Measurements from ENCODE around the gene ANP32B.
"Not testable (repeated sequence)": the region's sequence is repeated elsewhere in the genome, so short reads cannot be mapped to it uniquely, and the experiment has no call there.

ANP32B gene

DNA sequence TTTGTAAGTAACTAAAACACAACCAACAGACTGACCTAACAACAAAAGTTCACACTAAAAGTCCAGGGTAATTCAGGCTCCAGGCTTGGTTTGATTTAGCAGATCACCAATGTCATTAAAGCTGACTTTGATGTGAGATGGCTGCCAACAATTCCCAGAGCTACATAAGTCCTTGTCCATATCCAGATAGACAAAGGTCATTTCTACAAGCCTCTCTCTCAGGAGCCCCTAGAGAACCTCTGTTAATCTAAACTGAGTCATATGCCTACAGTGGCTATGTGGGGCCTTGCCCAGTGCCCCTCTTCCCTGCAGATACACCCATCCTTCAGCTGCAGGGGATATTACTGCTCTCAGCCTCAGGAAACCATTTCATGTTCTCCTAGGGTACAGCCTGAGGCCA is 18.2 kb upstream of the ANP32B start:
- no peak for DNase-seq

DNA sequence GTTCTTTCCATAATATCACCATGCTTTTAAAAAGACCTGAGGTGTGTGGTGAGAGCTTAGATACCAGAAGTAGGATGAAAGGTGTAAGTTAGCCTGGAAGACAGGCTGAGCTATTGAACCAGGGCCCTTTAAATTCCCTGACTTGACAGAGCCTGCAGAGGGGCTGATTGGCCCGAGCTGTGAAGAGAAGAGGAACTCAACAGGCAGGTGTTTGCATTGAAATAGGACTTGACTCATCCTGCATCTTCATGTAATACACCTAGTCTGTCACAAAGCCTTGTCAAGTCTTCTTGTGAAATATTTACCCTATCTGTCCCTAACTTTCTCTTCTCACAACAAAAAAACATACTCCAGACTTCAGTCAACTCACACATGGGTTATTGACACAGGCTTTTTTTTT is 16.6 kb upstream of the ANP32B start:
- no peak for DNase-seq

- DNase-seq, result no peak
Measured at GRCh38 chr9:97969014-97969413, 14.1 kb upstream of the ANP32B start.

- no peak for DNase-seq
Measured at GRCh38 chr9:97970165-97970564, 13.0 kb upstream of the ANP32B start.

DNA sequence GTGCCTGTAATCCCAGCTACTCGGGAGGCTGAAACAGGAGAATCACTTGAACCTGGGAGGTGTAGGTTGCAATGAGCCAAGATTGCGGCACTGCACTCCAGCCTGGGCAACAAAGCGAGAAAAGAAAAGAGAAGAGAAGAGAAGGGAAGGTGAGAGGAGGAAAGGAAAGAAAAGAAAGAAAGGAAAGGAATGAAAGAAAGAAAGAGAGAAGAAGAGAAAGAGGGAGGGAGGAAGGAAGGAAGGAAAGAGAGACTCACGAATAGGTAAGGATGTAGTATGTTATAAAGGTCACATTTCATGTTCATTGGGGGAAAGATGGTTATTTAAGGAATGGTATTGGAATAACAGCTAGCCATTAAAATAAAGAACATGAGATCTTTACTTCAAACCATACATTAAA is 10.4 kb upstream of the ANP32B start:
- DNase-seq, result no peak

DNA sequence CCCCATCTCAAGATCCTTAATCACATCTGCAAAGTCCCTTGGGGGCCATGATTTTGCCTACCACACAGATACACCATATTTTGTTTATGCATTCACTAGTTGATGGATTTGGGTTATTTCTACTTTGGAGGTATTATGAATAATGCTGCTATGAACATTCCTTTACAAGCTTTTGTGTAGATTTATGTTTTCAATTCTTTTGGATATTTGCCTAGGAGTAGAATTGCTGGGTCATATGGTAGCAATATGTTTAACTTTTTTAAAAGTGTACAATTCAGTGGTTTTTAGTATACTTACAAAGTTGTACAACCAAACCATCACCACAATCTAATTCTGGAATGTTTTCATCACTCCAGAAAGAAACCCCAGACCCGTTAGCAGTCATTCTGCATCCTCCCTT is 7.8 kb upstream of the ANP32B start:
- no peak for DNase-seq

- not testable (repeated sequence) for DNase-seq
Measured at GRCh38 chr9:97976633-97977032, 6.5 kb upstream of the ANP32B start.

- DNase-seq, result no peak
Measured at GRCh38 chr9:97978371-97979130, 4.6 kb upstream of the ANP32B start.

DNA sequence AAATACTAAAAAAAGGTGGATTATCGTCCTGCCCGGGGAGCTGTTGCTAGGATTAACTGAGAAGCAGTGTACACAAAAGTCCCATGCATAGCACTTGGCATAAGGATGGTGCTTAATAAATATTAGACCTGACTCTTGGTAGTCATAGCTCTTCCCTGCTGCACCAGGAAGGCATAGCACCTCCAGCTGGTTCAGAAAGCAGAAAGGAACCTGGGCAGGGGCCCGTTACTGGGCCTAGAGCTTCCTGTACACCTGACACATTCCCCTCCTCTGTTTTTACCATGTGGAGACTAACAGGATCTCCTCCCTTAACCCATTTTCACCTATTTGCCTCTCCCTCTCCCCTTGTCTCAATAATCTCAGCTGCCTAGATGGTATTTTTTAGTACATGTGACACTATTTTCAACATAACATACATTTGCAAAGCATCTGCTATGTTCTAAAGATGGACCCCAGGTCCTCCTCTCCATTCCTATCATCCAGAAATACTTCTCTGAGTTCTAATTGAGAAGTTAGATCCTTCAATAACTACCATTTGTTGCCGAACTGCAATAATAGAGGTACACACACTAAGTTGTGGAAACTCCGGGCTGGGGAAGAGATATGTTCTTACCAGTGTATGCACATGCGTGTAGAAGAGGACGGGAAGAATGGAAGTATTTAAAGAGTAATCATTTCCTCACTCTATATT is 3.2 kb upstream of the ANP32B start:
- DNase-seq, result no peak

- DNase-seq, result no peak
Measured at GRCh38 chr9:97980479-97980803, 2.7 kb upstream of the ANP32B start.

GRCh38 chr9:97980918-97981845 is 2.0 kb upstream of the ANP32B start:
- no peak for DNase-seq

GRCh38 chr9:97981846-97982682 is 1.1 kb upstream of the ANP32B start:
- no peak for DNase-seq

DNA sequence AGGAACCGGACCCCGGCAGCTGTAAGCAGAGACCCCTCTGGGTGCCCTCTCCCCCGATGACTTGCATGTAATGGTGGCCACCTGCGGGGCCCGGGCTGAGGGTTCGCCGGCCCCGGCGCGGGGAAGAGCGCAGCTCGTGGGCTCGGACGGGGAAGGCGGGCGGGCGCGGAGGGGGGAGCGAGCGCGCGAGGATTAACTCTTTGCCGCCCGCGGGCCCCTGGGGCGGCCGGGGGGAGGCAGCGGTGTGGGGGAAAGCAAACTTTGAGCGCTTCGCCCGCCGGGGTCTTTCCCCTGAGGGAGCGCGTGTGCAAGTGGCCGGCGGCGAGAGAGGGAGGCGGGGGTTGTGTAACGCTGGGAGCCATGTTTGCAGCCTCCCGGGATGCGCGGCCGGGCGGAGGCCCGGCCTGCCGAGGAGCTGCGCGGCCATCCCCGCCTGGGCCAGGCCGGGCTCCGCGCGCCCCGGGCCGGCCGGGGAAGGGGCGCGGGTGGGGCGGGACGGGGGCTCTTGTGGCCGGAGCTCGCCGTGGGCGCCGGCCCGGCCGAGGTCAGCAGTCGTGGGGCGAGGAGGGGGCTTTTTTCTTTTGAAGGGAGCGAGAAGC is 547 bp downstream of the ANP32B start:
- DNase-seq, result peak; percentile 73

DNA sequence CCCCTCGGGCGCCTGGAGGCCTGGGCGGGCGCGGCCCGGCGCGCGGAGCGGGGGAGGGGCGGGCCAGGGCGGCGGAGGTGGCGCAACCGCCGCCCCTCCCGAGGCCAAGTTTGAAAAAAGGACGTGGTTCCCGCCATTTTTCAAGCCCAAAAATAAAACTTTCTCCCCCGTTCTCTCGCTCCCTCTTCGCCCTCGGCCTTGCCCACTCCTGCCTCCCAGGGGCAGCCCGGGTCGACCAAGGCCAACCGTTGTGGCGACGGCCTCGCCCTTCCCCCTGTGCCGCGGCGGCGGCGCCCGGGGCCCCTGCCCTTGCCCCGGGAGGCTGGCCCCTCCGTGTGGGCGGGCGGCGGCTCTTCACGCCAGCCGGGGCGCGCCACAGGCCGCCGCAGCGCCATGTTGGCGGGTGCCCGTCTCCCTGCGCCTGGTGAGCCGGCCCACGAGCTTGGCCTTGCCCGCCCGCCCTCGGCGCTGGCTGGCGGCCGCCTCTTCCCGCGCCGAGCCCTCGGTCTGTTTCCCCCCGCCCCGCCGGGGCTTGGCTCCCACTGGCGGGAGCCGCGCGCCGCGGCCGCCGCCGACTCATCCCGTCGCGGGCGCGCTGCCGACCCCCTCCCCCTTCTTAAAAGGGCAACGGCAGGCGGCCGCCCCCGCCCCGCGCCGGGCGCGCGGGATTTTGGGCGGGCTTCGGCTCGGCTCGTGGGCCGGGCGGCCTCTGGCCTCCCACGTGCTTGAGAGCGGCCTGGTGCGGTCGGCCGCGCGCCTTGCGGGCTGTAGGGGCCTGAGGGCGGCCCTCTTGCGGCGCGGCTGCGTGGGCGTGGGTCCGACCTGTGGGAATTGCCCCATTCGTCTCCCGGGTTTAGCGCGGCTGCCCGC is 1.3 kb downstream of the ANP32B start:
- peak; percentile 84 for DNase-seq

DNA sequence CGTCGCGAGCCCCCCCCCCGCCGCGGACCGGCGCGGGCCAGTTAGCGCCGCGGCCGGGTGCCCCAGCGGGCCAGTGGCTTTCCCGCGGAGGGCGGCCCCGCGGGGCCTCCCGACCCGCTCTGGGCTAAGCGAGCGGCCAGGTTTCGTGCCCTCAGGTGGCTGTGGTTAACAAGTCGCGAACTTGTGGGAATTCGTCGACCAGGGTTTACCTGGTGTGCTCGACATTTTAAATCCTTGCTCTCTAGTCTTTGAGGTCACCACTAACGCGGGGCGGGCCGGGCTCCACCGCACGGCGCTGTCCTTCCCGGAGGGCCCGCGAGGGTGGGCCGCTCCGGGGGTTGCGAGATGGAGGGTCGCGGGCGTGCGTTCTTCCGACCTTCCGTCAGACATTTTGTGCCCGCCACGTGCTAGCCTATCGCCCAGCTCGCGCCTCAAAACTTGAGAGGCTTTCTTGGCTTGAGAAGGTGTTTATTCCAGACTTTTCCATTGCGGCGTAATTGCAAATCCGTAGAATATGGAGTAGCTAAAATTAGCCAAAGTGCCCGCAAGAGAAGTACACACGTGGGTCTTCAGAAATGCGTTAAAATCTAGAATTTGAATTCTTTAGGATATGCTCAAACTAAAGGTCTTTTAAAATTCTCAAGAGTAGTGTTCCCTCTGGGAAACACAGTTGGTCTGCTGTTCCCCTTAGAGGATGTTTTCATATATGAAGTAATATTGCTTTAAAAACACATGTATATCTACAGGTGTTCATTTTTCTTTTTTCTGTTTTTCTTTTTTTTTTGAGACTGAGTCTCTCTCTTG is 2.1 kb downstream of the ANP32B start:
- DNase-seq, result peak; percentile 47

DNA sequence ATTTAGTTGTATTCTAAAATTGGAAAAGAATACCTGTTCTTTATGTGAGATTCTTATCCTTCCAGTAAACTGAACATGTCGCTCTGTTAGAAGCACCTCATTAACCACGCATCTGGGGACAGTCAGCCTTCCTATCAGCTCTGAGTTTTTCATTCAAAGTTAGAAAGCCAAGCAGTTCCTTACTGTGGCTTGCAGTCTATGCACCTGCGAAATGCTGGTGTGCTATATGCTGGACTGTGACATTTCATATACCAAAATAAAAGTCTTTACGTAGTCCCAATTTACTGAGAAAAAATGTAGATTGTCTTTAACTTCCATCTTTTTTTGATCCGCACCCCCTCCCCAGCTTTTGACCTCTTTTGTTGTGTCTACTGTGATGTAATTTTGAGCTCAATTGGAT is 4.3 kb downstream of the ANP32B start:
- DNase-seq, result no peak

GRCh38 chr9:97990259-97990658 is 7.1 kb downstream of the ANP32B start:
- no peak for DNase-seq

GRCh38 chr9:97991818-97992217 is 8.7 kb downstream of the ANP32B start:
- no peak for DNase-seq

DNA sequence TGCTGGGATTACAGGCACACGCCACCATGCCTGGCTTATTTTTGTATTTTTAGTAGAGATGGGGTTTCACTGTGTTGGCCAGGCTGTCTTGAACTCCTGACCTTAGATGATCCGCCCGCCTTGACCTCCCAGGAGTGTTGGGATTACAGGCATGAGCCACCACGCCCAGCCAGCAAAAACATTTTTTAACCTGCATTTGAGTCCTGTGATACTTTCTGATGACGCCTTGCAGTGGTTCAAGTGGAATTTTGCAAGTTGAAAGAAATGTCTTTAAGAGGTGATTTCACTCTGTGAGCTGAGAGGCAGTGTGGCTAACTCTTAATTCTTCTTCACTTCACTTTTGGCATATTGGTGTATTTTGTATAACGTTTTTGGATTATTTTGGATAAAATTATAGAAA is 9.1 kb downstream of the ANP32B start:
- DNase-seq, result no peak

DNA sequence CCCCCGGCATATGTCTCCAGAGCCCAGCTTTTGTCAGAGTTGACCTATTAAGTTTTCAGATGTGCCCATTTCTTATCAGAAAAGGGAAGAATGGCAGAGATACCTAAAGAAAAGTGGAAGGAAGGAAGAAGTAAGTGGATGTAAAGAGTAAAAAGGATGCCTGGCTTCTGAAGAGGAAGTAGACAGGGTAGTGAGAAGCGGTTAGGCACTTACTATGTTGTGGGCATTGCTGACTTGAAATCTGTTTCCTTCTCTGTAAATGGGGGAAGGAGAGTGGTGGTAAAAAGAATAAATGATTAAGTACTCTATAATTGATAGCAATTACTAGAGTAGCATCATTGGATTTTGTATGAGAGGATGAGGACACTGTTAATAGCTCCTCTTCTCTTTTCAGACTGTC is 9.9 kb downstream of the ANP32B start:
- no peak for DNase-seq

All from stimulated activated CD4-positive, alpha-beta T cell treated with anti-CD3 and anti-CD28 coated beads, Interleukin-4, amount 100 ng/mL, for 1 hour (primary cell).